GM23338 (cell line): Measurements from ENCODE around the gene REEP1.

Experiments
- CREB1 ChIP-seq: fragments of 250-450 bp; sonication (Bioruptor Pico); IDR thresholded peaks from 2 replicates; pipeline ENCODE4 v1.5.0; 2020; ENCODE audit warnings: low read depth, mild to moderate bottlenecking, moderate library complexity
- ETS1 ChIP-seq: IDR thresholded peaks from 2 replicates; pipeline ENCODE4 v1.6.1; 2016; ENCODE audit warnings: antibody characterized with exemption
- EZH2 ChIP-seq: fragments of 200-600 bp; sonication (generic); IDR thresholded peaks from one replicate; pipeline ENCODE4 v1.8.0; 2017; ENCODE audit warnings: antibody characterized with exemption, mild to moderate bottlenecking, low read depth; ENCODE audit not compliant: unreplicated experiment
- EZH2phosphoT487 ChIP-seq: fragments of 200-600 bp; sonication (generic); IDR thresholded peaks from one replicate; pipeline ENCODE4 v1.8.1; 2018; ENCODE audit warnings: antibody characterized with exemption; ENCODE audit not compliant: unreplicated experiment
- JUNB ChIP-seq: IDR thresholded peaks from one replicate; pipeline ENCODE4 v1.6.1; 2016; ENCODE audit warnings: antibody characterized with exemption; ENCODE audit not compliant: unreplicated experiment
- POLR2AphosphoS5 ChIP-seq: IDR thresholded peaks from 2 replicates; pipeline ENCODE4 v1.6.1; 2016; ENCODE audit warnings: antibody characterized with exemption, low read depth
- STAT1 ChIP-seq: IDR thresholded peaks from one replicate; pipeline ENCODE4 v1.6.1; 2016; ENCODE audit warnings: antibody characterized with exemption; ENCODE audit not compliant: unreplicated experiment
- TF ChIP-seq, protein P1 (sequence below), 2 experiments: fragments of 200-600 bp in 1 of 2; sonication (generic) in 1 of 2; conservative IDR thresholded peaks; 2 replicates each; pipeline versions ENCODE4 v1.5.1 to v1.6.1; 2016 to 2017; ENCODE audit warnings: antibody characterized with exemption in 2 of 2, low read depth in 2 of 2, mild to moderate bottlenecking in 2 of 2, moderate library complexity in 1 of 2
- TF ChIP-seq, protein P2 (sequence below): IDR thresholded peaks from one replicate; pipeline ENCODE4 v1.6.1; 2018; ENCODE audit warnings: antibody characterized with exemption; ENCODE audit not compliant: unreplicated experiment

DNA sequence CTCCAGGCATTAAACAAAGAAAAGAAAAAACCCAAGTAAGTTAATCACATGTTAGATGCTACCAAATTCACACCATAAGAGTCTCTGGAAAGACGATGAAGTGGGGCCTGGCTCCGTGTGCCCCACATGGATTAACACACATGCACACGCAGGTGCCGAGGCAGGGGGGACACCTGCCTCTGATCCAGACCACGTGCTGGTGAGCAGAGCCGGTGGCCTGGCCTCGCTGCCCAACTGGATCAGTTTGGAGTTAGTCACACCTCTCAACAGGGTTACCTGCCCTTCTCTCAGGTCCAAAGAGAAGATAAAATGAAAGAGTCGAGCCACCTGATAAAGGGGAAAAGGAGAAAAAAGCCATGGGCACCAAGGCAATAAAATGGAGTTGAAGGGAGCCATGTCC is 97.7 kb downstream of the REEP1 start:
- TF ChIP-seq, protein P1, sequence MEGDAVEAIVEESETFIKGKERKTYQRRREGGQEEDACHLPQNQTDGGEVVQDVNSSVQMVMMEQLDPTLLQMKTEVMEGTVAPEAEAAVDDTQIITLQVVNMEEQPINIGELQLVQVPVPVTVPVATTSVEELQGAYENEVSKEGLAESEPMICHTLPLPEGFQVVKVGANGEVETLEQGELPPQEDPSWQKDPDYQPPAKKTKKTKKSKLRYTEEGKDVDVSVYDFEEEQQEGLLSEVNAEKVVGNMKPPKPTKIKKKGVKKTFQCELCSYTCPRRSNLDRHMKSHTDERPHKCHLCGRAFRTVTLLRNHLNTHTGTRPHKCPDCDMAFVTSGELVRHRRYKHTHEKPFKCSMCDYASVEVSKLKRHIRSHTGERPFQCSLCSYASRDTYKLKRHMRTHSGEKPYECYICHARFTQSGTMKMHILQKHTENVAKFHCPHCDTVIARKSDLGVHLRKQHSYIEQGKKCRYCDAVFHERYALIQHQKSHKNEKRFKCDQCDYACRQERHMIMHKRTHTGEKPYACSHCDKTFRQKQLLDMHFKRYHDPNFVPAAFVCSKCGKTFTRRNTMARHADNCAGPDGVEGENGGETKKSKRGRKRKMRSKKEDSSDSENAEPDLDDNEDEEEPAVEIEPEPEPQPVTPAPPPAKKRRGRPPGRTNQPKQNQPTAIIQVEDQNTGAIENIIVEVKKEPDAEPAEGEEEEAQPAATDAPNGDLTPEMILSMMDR (conservative IDR thresholded peaks at IDR 0.05; ENCODE audit: low read depth in 2 of 2), result no peak
- no peak for TF ChIP-seq EZH2
- TF ChIP-seq POLR2AphosphoS5, result no peak
- TF ChIP-seq EZH2phosphoT487, result no peak
- TF ChIP-seq CREB1 (CRISPR knock-in tag), result no peak
- no peak for TF ChIP-seq ETS1
- TF ChIP-seq, protein P2, sequence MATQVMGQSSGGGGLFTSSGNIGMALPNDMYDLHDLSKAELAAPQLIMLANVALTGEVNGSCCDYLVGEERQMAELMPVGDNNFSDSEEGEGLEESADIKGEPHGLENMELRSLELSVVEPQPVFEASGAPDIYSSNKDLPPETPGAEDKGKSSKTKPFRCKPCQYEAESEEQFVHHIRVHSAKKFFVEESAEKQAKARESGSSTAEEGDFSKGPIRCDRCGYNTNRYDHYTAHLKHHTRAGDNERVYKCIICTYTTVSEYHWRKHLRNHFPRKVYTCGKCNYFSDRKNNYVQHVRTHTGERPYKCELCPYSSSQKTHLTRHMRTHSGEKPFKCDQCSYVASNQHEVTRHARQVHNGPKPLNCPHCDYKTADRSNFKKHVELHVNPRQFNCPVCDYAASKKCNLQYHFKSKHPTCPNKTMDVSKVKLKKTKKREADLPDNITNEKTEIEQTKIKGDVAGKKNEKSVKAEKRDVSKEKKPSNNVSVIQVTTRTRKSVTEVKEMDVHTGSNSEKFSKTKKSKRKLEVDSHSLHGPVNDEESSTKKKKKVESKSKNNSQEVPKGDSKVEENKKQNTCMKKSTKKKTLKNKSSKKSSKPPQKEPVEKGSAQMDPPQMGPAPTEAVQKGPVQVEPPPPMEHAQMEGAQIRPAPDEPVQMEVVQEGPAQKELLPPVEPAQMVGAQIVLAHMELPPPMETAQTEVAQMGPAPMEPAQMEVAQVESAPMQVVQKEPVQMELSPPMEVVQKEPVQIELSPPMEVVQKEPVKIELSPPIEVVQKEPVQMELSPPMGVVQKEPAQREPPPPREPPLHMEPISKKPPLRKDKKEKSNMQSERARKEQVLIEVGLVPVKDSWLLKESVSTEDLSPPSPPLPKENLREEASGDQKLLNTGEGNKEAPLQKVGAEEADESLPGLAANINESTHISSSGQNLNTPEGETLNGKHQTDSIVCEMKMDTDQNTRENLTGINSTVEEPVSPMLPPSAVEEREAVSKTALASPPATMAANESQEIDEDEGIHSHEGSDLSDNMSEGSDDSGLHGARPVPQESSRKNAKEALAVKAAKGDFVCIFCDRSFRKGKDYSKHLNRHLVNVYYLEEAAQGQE, result no peak
- no peak for TF ChIP-seq JUNB
- no peak for TF ChIP-seq STAT1
